HepG2 (cell line): ENCODE data around the gene GOLGA3. TPM values are rescaled to one million over a fixed set of nuclear protein-coding genes. Genes with fewer than 3 reads are reported as not detected.

Source experiments
- ATAC-seq: fragments of 200-7000 bp; cut with Tn5 transposase; 3 replicates; pipeline ENCODE4 v1.9.1; 2020; ENCODE audit warnings: mild to moderate bottlenecking, moderate library complexity
- BruUV-seq: library from RNA; stranded (reverse); fragments of 400-500 nt; replicated peaks from 2 replicates; lab custom pipeline; 2021; lab: Mats Ljungman, UMichigan
- CTCF ChIA-PET: fragments of 300-600 bp; formaldehyde crosslinking; extraction: SDS; loops from one replicate; lab custom pipeline; 2021; ENCODE audit warnings: low total read pairs, inconsistent platforms, low intra/inter-chr PET ratio; lab: Yijun Ruan, JAX
- POLR2A ChIA-PET: fragments of 350-600 bp; sonication (Branson Sonifier 250); formaldehyde crosslinking; loops from one replicate; lab custom pipeline; 2020; ENCODE audit warnings: antibody characterized with exemption, inconsistent platforms; lab: Yijun Ruan, JAX
- DNase-seq: peaks from one replicate; pipeline ENCODE4 v3.0.0-alpha.2; 2015; ENCODE audit warnings: low spot score
- FAIRE-seq: peaks from 3 replicates; lab custom pipeline; 2011; peaks lifted over from hg19 to GRCh38; lab: Jason Lieb, UNC
- H2AFZ ChIP-seq: one replicate; pipeline ENCODE4 v1.6.1; 2011; ENCODE audit warnings: low read length, inconsistent platforms
- H3K27ac ChIP-seq: fragments of 300-600 bp; 3 replicates; pipeline ENCODE4 v1.8.0; 2011; ENCODE audit warnings: mixed run types, mild to moderate bottlenecking, mixed read lengths, low read length, inconsistent platforms; ENCODE audit not compliant: insufficient read depth; ENCODE audit errors: extremely low read length
- H3K27me3 ChIP-seq, 2 experiments: fragments of 200-600 bp in 1 of 2; 2 replicates in 1 of 2; 3 replicates in 1 of 2; pipeline versions ENCODE4 v1.6.0 to v1.8.0; 2011; ENCODE audit warnings: low read length in 2 of 2, mild to moderate bottlenecking in 2 of 2, moderate library complexity in 2 of 2, inconsistent platforms in 1 of 2; ENCODE audit not compliant: insufficient read depth in 2 of 2, control insufficient read depth in 1 of 2
- H3K36me3 ChIP-seq, 2 experiments: fragments of 200-600 bp in 1 of 2; replicated peaks in 1 of 2; 2 replicates in 1 of 2; 3 replicates in 1 of 2; pipeline versions ENCODE4 v1.5.1 to v1.8.0; 2011; ENCODE audit warnings: low read length in 2 of 2, inconsistent platforms in 1 of 2; ENCODE audit not compliant: insufficient read depth in 2 of 2, control insufficient read depth in 1 of 2
- H3K4me1 ChIP-seq: 2 replicates; pipeline ENCODE4 v1.5.1; 2012; ENCODE audit warnings: low read length, inconsistent platforms; ENCODE audit not compliant: insufficient read depth
- H3K4me2 ChIP-seq: 2 replicates; pipeline ENCODE4 v1.6.0; 2011; ENCODE audit warnings: low read depth, low read length, inconsistent platforms
- H3K4me3 ChIP-seq, 3 experiments: fragments of 200-600 bp in 1 of 3; sonication (generic), shearing (Covaris generic) in 1 of 3; replicated peaks in 1 of 3; 2 replicates each; pipeline ENCODE4 v1.5.1; 2011 to 2016; ENCODE audit warnings: low read length in 3 of 3, inconsistent platforms in 2 of 3, low read depth in 2 of 3, mild to moderate bottlenecking in 2 of 3, control low read depth in 1 of 3, mixed read lengths in 1 of 3; ENCODE audit not compliant: insufficient read depth in 1 of 3
- H3K79me2 ChIP-seq: one replicate; pipeline ENCODE4 v1.6.1; 2011; ENCODE audit warnings: low read length, inconsistent platforms; ENCODE audit not compliant: insufficient read depth
- H3K9ac ChIP-seq: 2 replicates; pipeline ENCODE4 v1.6.0; 2011; ENCODE audit warnings: mild to moderate bottlenecking, low read depth, low read length, inconsistent platforms; ENCODE audit not compliant: insufficient read depth
- H3K9me3 ChIP-seq: 2 replicates; pipeline ENCODE4 v1.5.1; 2012; ENCODE audit warnings: mild to moderate bottlenecking, low read length
- H4K20me1 ChIP-seq: 2 replicates; pipeline ENCODE4 v1.6.0; 2011; ENCODE audit warnings: inconsistent platforms, mild to moderate bottlenecking, low read length, moderate library complexity; ENCODE audit not compliant: insufficient read depth
- GFI1 ChIP-seq: sonication (generic); formaldehyde crosslinking; IDR thresholded peaks from 2 replicates; pipeline ENCODE4 v1.5.0; 2020; ENCODE audit warnings: missing genetic modification reagents, mild to moderate bottlenecking, borderline replicate concordance
- MAF1 ChIP-seq: sonication (generic); formaldehyde crosslinking; IDR thresholded peaks from 2 replicates; pipeline ENCODE4 v1.5.0; 2020; ENCODE audit warnings: missing genetic modification reagents, borderline replicate concordance
- MIER3 ChIP-seq: IDR thresholded peaks from 2 replicates; pipeline ENCODE4 v1.6.1; 2016; ENCODE audit warnings: missing compliant biosample characterization, borderline replicate concordance
- SALL2 ChIP-seq: sonication (generic); formaldehyde crosslinking; IDR thresholded peaks from 2 replicates; pipeline ENCODE4 v1.8.1; 2023; ENCODE audit warnings: mild to moderate bottlenecking, missing genetic modification reagents, inconsistent platforms
- ZMYM2 ChIP-seq: sonication (generic); formaldehyde crosslinking; IDR thresholded peaks from 2 replicates; pipeline ENCODE4 v1.8.0; 2022; ENCODE audit warnings: mild to moderate bottlenecking, missing genetic modification reagents
- ZNF331 ChIP-seq: sonication (generic); formaldehyde crosslinking; IDR thresholded peaks from 2 replicates; pipeline ENCODE4 v1.4.0; 2020; ENCODE audit warnings: missing genetic modification reagents
- ZNF549 ChIP-seq: sonication (generic); formaldehyde crosslinking; IDR thresholded peaks from 2 replicates; pipeline ENCODE4 v1.5.0; 2020; ENCODE audit warnings: missing genetic modification reagents
- ZNF790 ChIP-seq: sonication (generic); formaldehyde crosslinking; IDR thresholded peaks from 2 replicates; pipeline ENCODE4 v1.8.0; 2022; ENCODE audit warnings: missing genetic modification reagents, mild to moderate bottlenecking, borderline replicate concordance
- ZNF879 ChIP-seq: sonication (generic); formaldehyde crosslinking; IDR thresholded peaks from 2 replicates; pipeline ENCODE4 v1.8.1; 2023; ENCODE audit warnings: missing genetic modification reagents
- WGBS: methylation state at CpG from one replicate; pipeline ENCODE4 v1.1.6; 2017; ENCODE audit warnings: low lambda C conversion rate; 5-methylcytosine and 5-hydroxymethylcytosine counted together
- in situ Hi-C: cut with HindIII; loops from 2 replicates; pipeline ENCODE4 v1.10.0; 2017; ENCODE audit warnings: low pct_unique_long_range_greater_than_20kb; ENCODE audit not compliant: extremely low pct_ligation_motif_present
- intact Hi-C: fragments of 100-400 bp; cut with micrococcal nuclease; formaldehyde crosslinking; loops from one replicate; pipeline ENCODE4 v1.10.0; 2022; ENCODE audit not compliant: unreplicated experiment
- polyA plus RNA-seq, 8 experiments: library from polyadenylated mRNA; depleted of rRNA in 3 of 8; stranded (reverse) in 7 of 8; unstranded in 1 of 8; fragments of >200 nt; fragmentation: Illumina TruSeq in 4 of 8; extraction: Trizol in 4 of 8; gene quantifications; 2 replicates each; pipeline versions ENCODE4 v1.2.1 to v1.2.3, GENCODE V29; 2011 to 2016; ENCODE audit warnings: low read depth in 4 of 8, missing spikeins in 1 of 8, mixed read lengths in 1 of 8; ENCODE audit not compliant: insufficient read depth in 1 of 8
- total RNA-seq, 5 experiments: library from RNA; depleted of rRNA; stranded (reverse); fragments of >200 nt; fragmentation: Illumina TruSeq; extraction: Trizol; gene quantifications; 2 replicates each; pipeline ENCODE4 v1.2.3, GENCODE V29; 2016; ENCODE audit warnings: low read depth in 1 of 5
- TF ChIP-seq, protein P1 (sequence below): sonication (generic); formaldehyde crosslinking; IDR thresholded peaks from 2 replicates; pipeline ENCODE4 v1.4.0; 2020; ENCODE audit warnings: missing genetic modification reagents, low read depth, mild to moderate bottlenecking, borderline replicate concordance
- TF ChIP-seq, protein P2 (sequence below): sonication (generic); formaldehyde crosslinking; IDR thresholded peaks from 2 replicates; pipeline ENCODE4 v1.9.0; 2022; ENCODE audit warnings: low read depth, missing genetic modification reagents
- TF ChIP-seq, protein P3 (sequence below): sonication (generic); formaldehyde crosslinking; IDR thresholded peaks from 2 replicates; pipeline ENCODE4 v1.5.0; 2020; ENCODE audit warnings: missing genetic modification reagents, mild to moderate bottlenecking, borderline replicate concordance

Gene GOLGA3
- total and polyA plus RNA-seq, 2 of the 13 experiments (the other 11 are each of a cell fraction or from before 2014, with no cell fraction given) = 22.0 to 43.0 TPM

DNA sequence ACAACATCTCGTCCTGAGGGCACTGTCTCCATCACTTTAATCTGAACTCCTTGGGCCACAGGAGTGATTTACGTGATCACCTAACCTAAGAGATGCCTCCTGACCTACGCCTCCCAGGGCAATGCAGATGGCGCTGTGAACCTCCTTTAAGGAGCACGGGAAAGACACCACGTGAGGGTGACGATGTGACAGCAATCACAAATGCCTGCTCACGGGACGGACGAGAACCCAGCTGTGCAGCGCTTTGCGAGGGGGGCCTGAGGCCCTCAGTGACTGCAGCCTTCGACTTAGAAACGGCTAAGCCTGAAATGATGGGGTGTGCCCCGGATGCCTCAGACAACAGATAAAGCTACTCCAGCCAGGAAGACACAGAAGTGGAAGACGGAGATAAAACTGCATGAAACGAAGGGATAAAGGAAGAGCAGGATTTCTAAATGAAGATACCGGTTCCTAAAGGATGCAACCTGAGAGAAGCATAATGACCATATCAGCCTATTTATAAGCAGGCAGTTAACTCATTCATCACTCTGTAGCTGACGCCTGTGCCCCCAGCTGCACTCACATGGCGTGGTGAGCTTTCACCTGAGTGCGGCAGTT lies 13.9 kb upstream of the GOLGA3 start:
- in situ Hi-C loops (no loop called here), intact Hi-C loops (no loop called here)
- peaks cover 3 to 28% of the 10 kb centered on the region in 2 experiments; a peak in 3 of 5 replicates for H3K36me3 ChIP-seq
- ChIA-PET CTCF (no interaction called here), POLR2A (no interaction called here)
- no TSS peak for BruUV-seq
- no peak overlapping the region for H3K9ac ChIP-seq
- no peak for TF ChIP-seq MAF1 (CRISPR knock-in tag)
- no peak for TF ChIP-seq ZNF331 (CRISPR knock-in tag)
- no peak for TF ChIP-seq ZMYM2
- TF ChIP-seq, protein P1, sequence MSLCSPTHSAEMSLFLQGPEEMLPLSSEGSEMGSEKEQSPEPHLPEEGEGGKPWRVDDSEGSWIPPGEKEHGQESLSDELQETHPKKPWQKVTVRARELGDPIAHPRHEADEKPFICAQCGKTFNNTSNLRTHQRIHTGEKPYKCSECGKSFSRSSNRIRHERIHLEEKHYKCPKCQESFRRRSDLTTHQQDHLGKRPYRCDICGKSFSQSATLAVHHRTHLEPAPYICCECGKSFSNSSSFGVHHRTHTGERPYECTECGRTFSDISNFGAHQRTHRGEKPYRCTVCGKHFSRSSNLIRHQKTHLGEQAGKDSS (CRISPR knock-in tag) = no peak
- TF ChIP-seq ZNF790 = no peak
- TF ChIP-seq, protein P2, sequence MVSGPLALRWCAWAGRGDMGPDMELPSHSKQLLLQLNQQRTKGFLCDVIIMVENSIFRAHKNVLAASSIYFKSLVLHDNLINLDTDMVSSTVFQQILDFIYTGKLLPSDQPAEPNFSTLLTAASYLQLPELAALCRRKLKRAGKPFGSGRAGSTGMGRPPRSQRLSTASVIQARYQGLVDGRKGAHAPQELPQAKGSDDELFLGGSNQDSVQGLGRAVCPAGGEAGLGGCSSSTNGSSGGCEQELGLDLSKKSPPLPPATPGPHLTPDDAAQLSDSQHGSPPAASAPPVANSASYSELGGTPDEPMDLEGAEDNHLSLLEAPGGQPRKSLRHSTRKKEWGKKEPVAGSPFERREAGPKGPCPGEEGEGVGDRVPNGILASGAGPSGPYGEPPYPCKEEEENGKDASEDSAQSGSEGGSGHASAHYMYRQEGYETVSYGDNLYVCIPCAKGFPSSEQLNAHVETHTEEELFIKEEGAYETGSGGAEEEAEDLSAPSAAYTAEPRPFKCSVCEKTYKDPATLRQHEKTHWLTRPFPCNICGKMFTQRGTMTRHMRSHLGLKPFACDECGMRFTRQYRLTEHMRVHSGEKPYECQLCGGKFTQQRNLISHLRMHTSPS (CRISPR knock-in tag) = no peak
- TF ChIP-seq SALL2 (CRISPR knock-in tag) = no peak
- TF ChIP-seq GFI1 (CRISPR knock-in tag) = no peak
- TF ChIP-seq, protein P3, sequence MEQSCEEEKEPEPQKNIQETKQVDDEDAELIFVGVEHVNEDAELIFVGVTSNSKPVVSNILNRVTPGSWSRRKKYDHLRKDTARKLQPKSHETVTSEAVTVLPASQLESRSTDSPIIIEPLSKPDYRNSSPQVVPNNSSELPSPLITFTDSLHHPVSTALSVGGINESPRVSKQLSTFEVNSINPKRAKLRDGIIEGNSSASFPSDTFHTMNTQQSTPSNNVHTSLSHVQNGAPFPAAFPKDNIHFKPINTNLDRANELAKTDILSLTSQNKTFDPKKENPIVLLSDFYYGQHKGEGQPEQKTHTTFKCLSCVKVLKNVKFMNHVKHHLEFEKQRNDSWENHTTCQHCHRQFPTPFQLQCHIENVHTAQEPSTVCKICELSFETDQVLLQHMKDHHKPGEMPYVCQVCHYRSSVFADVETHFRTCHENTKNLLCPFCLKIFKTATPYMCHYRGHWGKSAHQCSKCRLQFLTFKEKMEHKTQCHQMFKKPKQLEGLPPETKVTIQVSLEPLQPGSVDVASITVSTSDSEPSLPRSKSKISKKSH = no peak
- TF ChIP-seq MIER3 (CRISPR knock-in tag) = no peak
- TF ChIP-seq ZNF549 (CRISPR knock-in tag) = no peak
- no peak for TF ChIP-seq ZNF879
- no peak overlapping the region for H3K27ac ChIP-seq
- no peak overlapping the region for H2AFZ ChIP-seq
- H3K9me3 ChIP-seq = no peaks in the 10 kb centered on the region
- H3K79me2 ChIP-seq = no peaks in the 10 kb centered on the region
- no peak for DNase-seq
- no peak for FAIRE-seq
- no peak for ATAC-seq
- no peaks in the 10 kb centered on the region for H3K4me1 ChIP-seq
- H4K20me1 ChIP-seq = no peaks in the 10 kb centered on the region
- H3K27me3 ChIP-seq = no peaks in the 10 kb centered on the region
- 94% methylated on average over 21 of the region's 21 CpGs for WGBS
- H3K4me2 ChIP-seq = no peak overlapping the region
- H3K4me3 ChIP-seq = no peak overlapping the region
